Glomerular visceral epithelial cell (primary cell): ENCODE data around the gene RNGTT.
A peak's percentile ranks its signal among the peaks of the same experiment; 100 is the strongest.
"Not testable (repeated sequence)": the region's sequence is repeated elsewhere in the genome, so short reads cannot be mapped to it uniquely, and the experiment has no call there.

Experiments
- DNase-seq: peaks from one replicate; pipeline ENCODE4 v3.0.0-alpha.2; 2016; ENCODE audit errors: extremely low spot score

The RNGTT gene

GRCh38 chr6:88972504-88973423 lies 9.3 kb upstream of the RNGTT start:
- DNase-seq: no peak

GRCh38 chr6:88970301-88970700 lies 6.9 kb upstream of the RNGTT start:
- DNase-seq: no peak

- DNase-seq: not testable (repeated sequence)
Observed at GRCh38 chr6:88969255-88969654, 5.8 kb upstream of the RNGTT start.

GRCh38 chr6:88967891-88968290 lies 4.5 kb upstream of the RNGTT start:
- DNase-seq: no peak

GRCh38 chr6:88965691-88966090 lies 2.3 kb upstream of the RNGTT start:
- no peak for DNase-seq

GRCh38 chr6:88964509-88964908 lies 1.1 kb upstream of the RNGTT start:
- DNase-seq: no peak

GRCh38 chr6:88958842-88959241 lies 4.6 kb downstream of the RNGTT start:
- no peak for DNase-seq

- no peak for DNase-seq
Observed at GRCh38 chr6:88953550-88954386, 9.7 kb downstream of the RNGTT start.

GRCh38 chr6:88952065-88952704 lies 11.2 kb downstream of the RNGTT start:
- DNase-seq: peak; percentile 32

GRCh38 chr6:88945415-88946008 lies 17.9 kb downstream of the RNGTT start:
- DNase-seq: no peak

- no peak for DNase-seq
Observed at GRCh38 chr6:88933521-88933920, 29.9 kb downstream of the RNGTT start.

GRCh38 chr6:88932019-88932418 lies 31.4 kb downstream of the RNGTT start:
- DNase-seq: not testable (repeated sequence)

GRCh38 chr6:88922775-88923548 lies 40.5 kb downstream of the RNGTT start:
- no peak for DNase-seq

GRCh38 chr6:88921734-88922133 lies 41.7 kb downstream of the RNGTT start:
- no peak for DNase-seq

GRCh38 chr6:88920774-88921733 lies 42.4 kb downstream of the RNGTT start:
- no peak for DNase-seq

GRCh38 chr6:88920088-88920487 lies 43.3 kb downstream of the RNGTT start:
- no peak for DNase-seq

- no peak for DNase-seq
Observed at GRCh38 chr6:88919032-88919431, 44.4 kb downstream of the RNGTT start.

GRCh38 chr6:88916615-88917208 lies 46.7 kb downstream of the RNGTT start:
- no peak for DNase-seq

- DNase-seq: no peak
Observed at GRCh38 chr6:88914895-88915598, 48.4 kb downstream of the RNGTT start.
